Thyroid gland (tissue), 4 donors: Measurements from ENCODE around the gene AFM. TPM values are rescaled to one million over a fixed set of nuclear protein-coding genes. Genes with fewer than 3 reads are reported as not detected.

ENCODE experiments used
- DNase-seq, 2 donors: peaks; one replicate each; pipeline ENCODE4 v3.0.0-alpha.2; 2019
- H3K27ac ChIP-seq, 3 donors: fragments of 200-600 bp; sonication (generic); 1 replicate in 2 of 3; 2 replicates in 1 of 3; pipeline ENCODE4 v1.5.1; 2016 to 2019; ENCODE audit warnings: mild to moderate bottlenecking in 1 of 3, moderate library complexity in 1 of 3
- H3K27me3 ChIP-seq: fragments of 200-600 bp; sonication (generic); one replicate; pipeline ENCODE4 v1.5.1; 2019
- H3K36me3 ChIP-seq, 2 donors: fragments of 200-600 bp; sonication (generic); one replicate each; pipeline ENCODE4 v1.5.1; 2016 to 2019
- H3K4me1 ChIP-seq, 2 donors: fragments of 200-600 bp; sonication (generic); one replicate each; pipeline ENCODE4 v1.5.1; 2017 to 2019
- H3K4me3 ChIP-seq, 3 donors: fragments of 200-600 bp; sonication (generic); replicated peaks in 1 of 3; 1 replicate in 2 of 3; 2 replicates in 1 of 3; pipeline ENCODE4 v1.5.1; 2016; ENCODE audit warnings: mild to moderate bottlenecking in 1 of 3
- H3K9me3 ChIP-seq: fragments of 200-600 bp; sonication (generic); one replicate; pipeline ENCODE4 v1.5.1; 2017
- CTCF ChIP-seq, 6 experiments: fragments of 200-600 bp in 3 of 6; fragments of 450-650 bp in 3 of 6; sonication (generic) in 3 of 6; IDR thresholded peaks; one replicate each; pipeline ENCODE4 v1.5.1; 2016 to 2019; ENCODE audit warnings: antibody characterized with exemption in 6 of 6, mild to moderate bottlenecking in 2 of 6, inconsistent platforms in 1 of 6, moderate library complexity in 1 of 6
- POLR2A ChIP-seq, 2 donors: fragments of 450-650 bp; IDR thresholded peaks; one replicate each; pipeline ENCODE4 v1.6.1; 2017; ENCODE audit warnings: antibody characterized with exemption in 2 of 2, mild to moderate bottlenecking in 2 of 2, moderate library complexity in 1 of 2
- WGBS, 2 donors: methylation state at CpG; one replicate each; pipeline ENCODE4 v1.1.5; 2017; 5-methylcytosine and 5-hydroxymethylcytosine counted together
- intact Hi-C: fragments of 100-400 bp; cut with DNase I; formaldehyde crosslinking; loops from one replicate; pipeline ENCODE4 v1.15.1; 2023
- total RNA-seq, 4 donors: library from RNA; depleted of rRNA; stranded (reverse); fragments of >200 nt; gene quantifications; one replicate each; pipeline ENCODE4 v1.2.3, GENCODE V29; 2016

The AFM gene
- total RNA-seq, 4 donors from 2014 or later = not detected

GRCh38 chr4:73499996-73500765, 18.6 kb downstream of the AFM start:
- Histone ChIP-seq H3K36me3 (no peaks in the 10 kb centered on the region), H3K27me3 (no peaks in the 10 kb centered on the region), H3K9me3 (no peaks in the 10 kb centered on the region), H3K27ac (no peak overlapping the region), H3K4me3 (no peak overlapping the region), H3K4me1 (no peaks in the 10 kb centered on the region)
- WGBS, 2 donors = 70 to 74% methylated on average over 4 of the region's 4 CpGs
- no peak for DNase-seq
- intact Hi-C loops = no loop called here
- TF ChIP-seq CTCF (IDR thresholded peaks at IDR 0.05) = no peak
- TF ChIP-seq POLR2A (IDR thresholded peaks at IDR 0.05) = no peak

- H3K4me3 ChIP-seq = no peak overlapping the region
- no peaks in the 10 kb centered on the region for H3K9me3 ChIP-seq
- H3K27ac ChIP-seq = no peak overlapping the region
- DNase-seq = no peak
- no peak for TF ChIP-seq POLR2A (IDR thresholded peaks at IDR 0.05)
- no peaks in the 10 kb centered on the region for H3K27me3 ChIP-seq
- intact Hi-C loops = no loop called here
- H3K4me1 ChIP-seq = no peaks in the 10 kb centered on the region
- no peaks in the 10 kb centered on the region for H3K36me3 ChIP-seq
- WGBS, 2 donors = 86 to 89% methylated on average over 5 of the region's 5 CpGs
These were observed 20.2 kb downstream of the AFM start for GRCh38 chr4:73501664-73502265.

GRCh38 chr4:73505567-73505966, 24.0 kb downstream of the AFM start:
- Histone ChIP-seq H3K27ac (no peak overlapping the region), H3K4me1 (no peaks in the 10 kb centered on the region), H3K4me3 (no peak overlapping the region), H3K36me3 (no peaks in the 10 kb centered on the region), H3K27me3 (no peaks in the 10 kb centered on the region), H3K9me3 (no peaks in the 10 kb centered on the region)
- DNase-seq = no peak
- TF ChIP-seq POLR2A (IDR thresholded peaks at IDR 0.05) = no peak
- no peak for TF ChIP-seq CTCF (IDR thresholded peaks at IDR 0.05)
- intact Hi-C loops = no loop called here
- WGBS, 2 donors = 85 to 86% methylated on average over 2 of the region's 2 CpGs

GRCh38 chr4:73507541-73507940, 26.0 kb downstream of the AFM start:
- H3K4me3 ChIP-seq = no peak overlapping the region
- H3K27me3 ChIP-seq = no peaks in the 10 kb centered on the region
- H3K4me1 ChIP-seq = no peaks in the 10 kb centered on the region
- TF ChIP-seq CTCF (IDR thresholded peaks at IDR 0.05) (no peak), POLR2A (IDR thresholded peaks at IDR 0.05) (no peak)
- DNase-seq = no peak
- H3K36me3 ChIP-seq = no peaks in the 10 kb centered on the region
- intact Hi-C loops = no loop called here
- H3K9me3 ChIP-seq = no peaks in the 10 kb centered on the region
- no peak overlapping the region for H3K27ac ChIP-seq

GRCh38 chr4:73508651-73509050, 27.1 kb downstream of the AFM start:
- H3K4me1 ChIP-seq = no peaks in the 10 kb centered on the region
- WGBS, 2 donors = 88 to 90% methylated on average over 3 of the region's 3 CpGs
- no peaks in the 10 kb centered on the region for H3K36me3 ChIP-seq
- no peaks in the 10 kb centered on the region for H3K27me3 ChIP-seq
- no peak overlapping the region for H3K27ac ChIP-seq
- DNase-seq = no peak
- H3K4me3 ChIP-seq = no peak overlapping the region
- intact Hi-C loops = no loop called here
- no peaks in the 10 kb centered on the region for H3K9me3 ChIP-seq
- TF ChIP-seq POLR2A (IDR thresholded peaks at IDR 0.05) (no peak), CTCF (IDR thresholded peaks at IDR 0.05) (no peak)
